ENCODE measurements around the gene PLAC8L1.

GRCh38 chr5:146073239-146073900 is 32.0 kb downstream of the PLAC8L1 start:
- TF ChIP-seq POLR2AphosphoS5 (IDR thresholded peaks at IDR 0.05; ENCODE audit: low read depth, low read length) (no peak), POLR2A (IDR thresholded peaks at IDR 0.05; ENCODE audit: low read depth, low read length) (no peak)

All from GM12891 (cell line).